HCT116 (cell line): Measurements from ENCODE around the gene TAGLN. TPM values are rescaled to one million over a fixed set of nuclear protein-coding genes. Genes with fewer than 3 reads are reported as not detected.

Experiments used
- ATAC-seq: fragments of 200-7000 bp; cut with Tn5 transposase; 2 replicates; pipeline ENCODE4 v1.9.1; 2020; ENCODE audit warnings: mild to moderate bottlenecking, moderate library complexity
- BruUV-seq: library from RNA; stranded (reverse); fragments of 400-500 nt; replicated peaks from 2 replicates; lab custom pipeline; 2021; lab: Mats Ljungman, UMichigan
- CTCF ChIA-PET: fragments of 300-600 bp; sonication (Branson Sonifier 250); formaldehyde crosslinking; loops from one replicate; lab custom pipeline; 2021; ENCODE audit warnings: antibody characterized with exemption; lab: Charles Lee
- POLR2A ChIA-PET: fragments of 300-600, 350-600 bp; sonication (Branson Sonifier 250); formaldehyde crosslinking; loops from one replicate; lab custom pipeline; 2021; ENCODE audit warnings: antibody characterized with exemption; lab: Charles Lee
- RAD21 ChIA-PET, 2 experiments: fragments of 300-600 bp; sonication (Branson Sonifier 250); formaldehyde crosslinking; loops; one replicate each; lab custom pipeline; 2023; ENCODE audit warnings: low total read pairs in 2 of 2; ENCODE audit not compliant: uncharacterized antibody in 2 of 2, unreplicated experiment in 2 of 2, low non-redundant PET in 1 of 2; lab: Charles Lee
- DNase-seq: peaks from one replicate; pipeline ENCODE4 v3.0.0-alpha.2; 2010; ENCODE audit warnings: low read depth, low spot score
- H2AFZ ChIP-seq: fragments of 200-600 bp; shearing (Covaris generic), sonication (generic); 2 replicates; pipeline ENCODE4 v1.6.1; 2017; ENCODE audit warnings: low read depth, mixed run types, mixed read lengths, antibody characterized with exemption, low read length; ENCODE audit not compliant: poor library complexity, severe bottlenecking
- H3K27ac ChIP-seq: 2 replicates; pipeline ENCODE4 v1.5.1; 2012; ENCODE audit warnings: low read depth, low read length
- H3K27me3 ChIP-seq: fragments of 200-600 bp; sonication (generic); 2 replicates; pipeline ENCODE4 v1.6.1; 2016; ENCODE audit warnings: mixed run types, low read length, mixed read lengths; ENCODE audit not compliant: insufficient read depth
- H3K36me3 ChIP-seq, 2 experiments: fragments of 200-500 bp in 1 of 2; fragments of 200-600 bp in 1 of 2; sonication (Bioruptor generic) in 1 of 2; sonication (generic) in 1 of 2; 2 replicates each; pipeline versions ENCODE4 v1.5.1 to v1.6.1; 2014 to 2016; ENCODE audit warnings: low read length in 2 of 2, inconsistent platforms in 1 of 2, mixed read lengths in 1 of 2, mixed run types in 1 of 2; ENCODE audit not compliant: insufficient read depth in 2 of 2, control insufficient read depth in 1 of 2
- H3K4me1 ChIP-seq, 2 experiments: fragments of 200-600 bp in 1 of 2; sonication (generic) in 1 of 2; 2 replicates each; pipeline versions ENCODE4 v1.5.1 to v1.6.1; 2012 to 2017; ENCODE audit warnings: low read length in 2 of 2, inconsistent platforms in 1 of 2, mild to moderate bottlenecking in 1 of 2, mixed read lengths in 1 of 2, mixed run types in 1 of 2, moderate library complexity in 1 of 2; ENCODE audit not compliant: insufficient read depth in 2 of 2, control insufficient read depth in 1 of 2
- H3K4me2 ChIP-seq: fragments of 200-600 bp; sonication (generic); 2 replicates; pipeline ENCODE4 v1.6.1; 2017; ENCODE audit warnings: mixed run types, low read length, mixed read lengths
- H3K4me3 ChIP-seq, 2 experiments: fragments of 200-600 bp in 1 of 2; sonication (generic) in 1 of 2; replicated peaks in 1 of 2; 2 replicates each; pipeline ENCODE4 v1.5.1; 2011 to 2016; ENCODE audit warnings: low read length in 2 of 2, control low read depth in 1 of 2, low read depth in 1 of 2, mild to moderate bottlenecking in 1 of 2, mixed read lengths in 1 of 2, mixed run types in 1 of 2
- H3K79me2 ChIP-seq: fragments of 200-600 bp; sonication (generic); 2 replicates; pipeline ENCODE4 v1.6.1; 2017; ENCODE audit warnings: mild to moderate bottlenecking, mixed run types, low read length, moderate library complexity, mixed read lengths; ENCODE audit not compliant: insufficient read depth
- H3K9ac ChIP-seq: fragments of 200-600 bp; sonication (generic); 2 replicates; pipeline ENCODE4 v1.6.1; 2016; ENCODE audit warnings: low read length, mixed read lengths
- H3K9me2 ChIP-seq: fragments of 200-600 bp; sonication (generic), shearing (Covaris generic); 2 replicates; pipeline ENCODE4 v1.6.1; 2017; ENCODE audit warnings: mixed run types, mild to moderate bottlenecking, moderate library complexity; ENCODE audit not compliant: insufficient read depth
- H3K9me3 ChIP-seq, 2 experiments: fragments of 200-500 bp in 1 of 2; fragments of 200-600 bp in 1 of 2; sonication (Bioruptor generic) in 1 of 2; sonication (generic) in 1 of 2; 2 replicates each; pipeline ENCODE4 v1.6.1; 2014 to 2017; ENCODE audit warnings: low read length in 2 of 2, mixed read lengths in 2 of 2, inconsistent platforms in 1 of 2, low read depth in 1 of 2, mild to moderate bottlenecking in 1 of 2, mixed run types in 1 of 2, moderate library complexity in 1 of 2; ENCODE audit not compliant: control insufficient read depth in 1 of 2, insufficient read depth in 1 of 2
- H4K20me1 ChIP-seq: fragments of 200-600 bp; sonication (generic), shearing (Covaris generic); 2 replicates; pipeline ENCODE4 v1.6.1; 2017; ENCODE audit warnings: mixed run types, mild to moderate bottlenecking, moderate library complexity; ENCODE audit not compliant: insufficient read depth
- ATF3 ChIP-seq: IDR thresholded peaks from 2 replicates; pipeline ENCODE4 v1.6.1; 2012
- CBX3 ChIP-seq: IDR thresholded peaks from 2 replicates; pipeline ENCODE4 v1.6.1; 2012; ENCODE audit warnings: low read depth
- CTCF ChIP-seq, 3 experiments: fragments of 200-600 bp in 1 of 3; sonication (generic) in 1 of 3; IDR thresholded peaks in 2 of 3; conservative IDR thresholded peaks in 1 of 3; 2 replicates each; pipeline ENCODE4 v1.5.1; 2012 to 2017; ENCODE audit warnings: low read depth in 2 of 3, low read length in 2 of 3, antibody characterized with exemption in 1 of 3, borderline replicate concordance in 1 of 3, control low read depth in 1 of 3, mild to moderate bottlenecking in 1 of 3, mixed read lengths in 1 of 3, mixed run types in 1 of 3, moderate library complexity in 1 of 3; ENCODE audit not compliant: insufficient read depth in 1 of 3
- FOSL1 ChIP-seq: IDR thresholded peaks from 2 replicates; pipeline ENCODE4 v1.6.1; 2012; ENCODE audit warnings: low read depth
- JUND ChIP-seq: IDR thresholded peaks from 2 replicates; pipeline ENCODE4 v1.6.1; 2012
- POLR2A ChIP-seq: IDR thresholded peaks from 2 replicates; pipeline ENCODE4 v1.7.0; 2011; ENCODE audit warnings: borderline replicate concordance; ENCODE audit not compliant: insufficient read depth, insufficient read length; ENCODE audit errors: extremely low read depth
- RAD21 ChIP-seq: IDR thresholded peaks from 2 replicates; pipeline ENCODE4 v1.6.1; 2012; ENCODE audit warnings: low read depth, mild to moderate bottlenecking
- SIN3A ChIP-seq: IDR thresholded peaks from 2 replicates; pipeline ENCODE4 v1.6.1; 2012; ENCODE audit warnings: low read depth
- SP1 ChIP-seq: IDR thresholded peaks from 2 replicates; pipeline ENCODE4 v1.6.1; 2012; ENCODE audit warnings: low read depth
- SRF ChIP-seq: IDR thresholded peaks from 2 replicates; pipeline ENCODE4 v1.6.1; 2012; ENCODE audit warnings: low read depth
- YY1 ChIP-seq: IDR thresholded peaks from 2 replicates; pipeline ENCODE4 v1.6.1; 2011; ENCODE audit warnings: low read length, low read depth, moderate library complexity, mild to moderate bottlenecking; ENCODE audit not compliant: insufficient replicate concordance; ENCODE audit errors: extremely low read depth
- ZNF274 ChIP-seq: fragments of 200-500 bp; sonication (Bioruptor generic); IDR thresholded peaks from 2 replicates; pipeline ENCODE4 v1.6.1; 2014; ENCODE audit warnings: mild to moderate bottlenecking, low read depth, low read length, inconsistent platforms
- intact Hi-C: fragments of 100-400 bp; cut with micrococcal nuclease; formaldehyde crosslinking; loops from 2 replicates; pipeline ENCODE4 v1.10.0; 2022
- total RNA-seq: library from RNA; stranded (reverse); gene quantifications from one replicate; pipeline ENCODE4 v1.2.1, GENCODE V29; 2021; ENCODE audit not compliant: unreplicated experiment
- TF ChIP-seq, protein P1 (sequence below): IDR thresholded peaks from 2 replicates; pipeline ENCODE4 v1.6.1; 2011; ENCODE audit warnings: mild to moderate bottlenecking, low read length, moderate library complexity; ENCODE audit not compliant: insufficient replicate concordance; ENCODE audit errors: extremely low read depth

The TAGLN gene
- total RNA-seq, 1 experiment from 2014 or later: 10.0 TPM

DNA sequence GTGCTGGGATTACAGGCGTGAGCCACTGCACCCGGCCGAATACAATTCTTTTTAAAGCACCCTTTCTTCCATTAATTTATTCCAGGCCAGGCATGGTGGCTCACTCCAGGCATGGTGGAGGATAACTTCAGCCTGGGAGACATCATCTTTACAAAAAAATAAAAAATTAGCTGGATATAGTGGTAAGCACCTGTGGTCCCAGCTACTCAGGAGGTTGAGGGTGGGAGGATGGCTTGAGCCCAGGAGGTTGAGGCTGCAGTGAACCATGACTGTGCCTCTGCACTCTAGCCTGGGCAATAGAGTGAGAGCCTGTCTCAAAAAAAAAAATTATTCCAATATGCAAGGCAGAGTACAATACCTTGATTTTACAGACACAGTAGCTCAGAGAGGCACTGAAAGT is 11.4 kb downstream of the TAGLN start:
- no peak for TF ChIP-seq YY1
- TF ChIP-seq RAD21: no peak
- no peak for TF ChIP-seq FOSL1
- TF ChIP-seq POLR2A: no peak
- no peak for TF ChIP-seq SIN3A
- no peak for TF ChIP-seq JUND
- TF ChIP-seq CBX3: no peak
- no peak for TF ChIP-seq CTCF (IDR thresholded peaks at IDR 0.05 in 2 of 3, conservative IDR thresholded peaks at IDR 0.05 in 1 of 3; ENCODE audit: borderline replicate concordance in 1 of 3, insufficient read depth in 1 of 3, low read depth in 2 of 3, low read length in 2 of 3)
- TF ChIP-seq, protein P1, sequence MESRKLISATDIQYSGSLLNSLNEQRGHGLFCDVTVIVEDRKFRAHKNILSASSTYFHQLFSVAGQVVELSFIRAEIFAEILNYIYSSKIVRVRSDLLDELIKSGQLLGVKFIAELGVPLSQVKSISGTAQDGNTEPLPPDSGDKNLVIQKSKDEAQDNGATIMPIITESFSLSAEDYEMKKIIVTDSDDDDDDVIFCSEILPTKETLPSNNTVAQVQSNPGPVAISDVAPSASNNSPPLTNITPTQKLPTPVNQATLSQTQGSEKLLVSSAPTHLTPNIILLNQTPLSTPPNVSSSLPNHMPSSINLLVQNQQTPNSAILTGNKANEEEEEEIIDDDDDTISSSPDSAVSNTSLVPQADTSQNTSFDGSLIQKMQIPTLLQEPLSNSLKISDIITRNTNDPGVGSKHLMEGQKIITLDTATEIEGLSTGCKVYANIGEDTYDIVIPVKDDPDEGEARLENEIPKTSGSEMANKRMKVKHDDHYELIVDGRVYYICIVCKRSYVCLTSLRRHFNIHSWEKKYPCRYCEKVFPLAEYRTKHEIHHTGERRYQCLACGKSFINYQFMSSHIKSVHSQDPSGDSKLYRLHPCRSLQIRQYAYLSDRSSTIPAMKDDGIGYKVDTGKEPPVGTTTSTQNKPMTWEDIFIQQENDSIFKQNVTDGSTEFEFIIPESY: no peak
- TF ChIP-seq SRF: no peak
- no peak for TF ChIP-seq ATF3
- TF ChIP-seq ZNF274: no peak
- TF ChIP-seq SP1: no peak
- Histone ChIP-seq H3K9ac (no peak overlapping the region), H3K27ac (no peak overlapping the region), H3K9me2 (no peaks in the 10 kb centered on the region), H4K20me1 (no peaks in the 10 kb centered on the region), H2AFZ (no peak overlapping the region), H3K4me2 (no peak overlapping the region), H3K36me3 (peaks cover 4 to 7% of the 10 kb centered on the region in 2 experiments; a peak in 2 of 4 replicates), H3K27me3 (no peaks in the 10 kb centered on the region), H3K79me2 (no peaks in the 10 kb centered on the region), H3K4me1 (peaks cover 0 to 3% of the 10 kb centered on the region in 2 experiments; a peak in 1 of 4 replicates), H3K4me3 (no peak overlapping the region), H3K9me3 (no peaks in the 10 kb centered on the region)
- intact Hi-C loops: no loop called here
- ChIA-PET POLR2A (no interaction called here), RAD21 (no interaction called here), CTCF (interaction anchor here (1.6 kb wide), 1 partner anchor 12 kb away, joined by 4 read pairs; no protein-coding TSS in a partner anchor)
- DNase-seq: no peak
- no peak for ATAC-seq
- BruUV-seq: no TSS peak
